ENCODE results near the gene FAM9B. TPM values are rescaled to one million over a fixed set of nuclear protein-coding genes. Genes with fewer than 3 reads are reported as not detected.

The FAM9B gene
- total RNA-seq (not detected), polyA plus RNA-seq (not detected)
- long read RNA-seq, donor 1 = 0 reads
- long read RNA-seq, donor 2 = 0 reads
- long read RNA-seq, donor 3 = 0 reads
- long read RNA-seq, donor 4 = 0 reads

- ATAC-seq = no peak
- 94% methylated on average over 11 of the region's 11 CpGs for WGBS
- no peaks in the 10 kb centered on the region for H3K9me3 ChIP-seq (ENCODE audit: control insufficient read depth, low read length)
- no peaks in the 10 kb centered on the region for H3K27me3 ChIP-seq (ENCODE audit: control insufficient read depth, insufficient read depth)
- no peak within 1 kb of the TSS for H3K4me3 ChIP-seq (ENCODE audit: low read length)
- no peaks in the 10 kb centered on the region for H3K4me1 ChIP-seq (ENCODE audit: control insufficient read depth, insufficient read depth, low read length)
- H3K27ac ChIP-seq (ENCODE audit: low read length) = no peak within 1 kb of the TSS
- intact Hi-C loops (cut with DNase I) = no loop called here
- DNase-seq = no peak
These were observed at the start of gene FAM9B for GRCh38 chrX:9033989-9034388. Gene FAM9B (minus strand): TSS chrX:9034127. CDS start chrX:9032986, 1,141 bp downstream.

GRCh38 chrX:9081271-9081670, 47.3 kb upstream of the FAM9B start:
- Histone ChIP-seq H3K4me3 (ENCODE audit: low read length) (no peak overlapping the region), H3K4me1 (ENCODE audit: control insufficient read depth, insufficient read depth, low read length) (no peaks in the 10 kb centered on the region), H3K27ac (ENCODE audit: low read length) (no peak overlapping the region), H3K9me3 (ENCODE audit: control insufficient read depth, low read length) (no peaks in the 10 kb centered on the region), H3K27me3 (ENCODE audit: control insufficient read depth, insufficient read depth) (no peaks in the 10 kb centered on the region)
- ATAC-seq (no peak), DNase-seq (no peak)
- 94% methylated on average over 2 of the region's 2 CpGs for WGBS
- intact Hi-C loops (cut with DNase I) = no loop called here

- no peaks in the 10 kb centered on the region for H3K27me3 ChIP-seq (ENCODE audit: control insufficient read depth, insufficient read depth)
- H3K4me1 ChIP-seq (ENCODE audit: control insufficient read depth, insufficient read depth, low read length) = no peaks in the 10 kb centered on the region
- H3K27ac ChIP-seq (ENCODE audit: low read length) = no peak overlapping the region
- intact Hi-C loops (cut with DNase I) = no loop called here
- WGBS = 75% methylated on average over 5 of the region's 5 CpGs
- no peaks in the 10 kb centered on the region for H3K9me3 ChIP-seq (ENCODE audit: control insufficient read depth, low read length)
- no peak overlapping the region for H3K4me3 ChIP-seq (ENCODE audit: low read length)
- ATAC-seq (no peak), DNase-seq (no peak)
These were observed 40.4 kb upstream of the FAM9B start for GRCh38 chrX:9074326-9074725.

GRCh38 chrX:9072281-9072680, 38.4 kb upstream of the FAM9B start:
- no peak overlapping the region for H3K4me3 ChIP-seq (ENCODE audit: low read length)
- no peak overlapping the region for H3K27ac ChIP-seq (ENCODE audit: low read length)
- ATAC-seq (no peak), DNase-seq (no peak)
- no peaks in the 10 kb centered on the region for H3K27me3 ChIP-seq (ENCODE audit: control insufficient read depth, insufficient read depth)
- 42% methylated on average over 5 of the region's 5 CpGs for WGBS
- H3K4me1 ChIP-seq (ENCODE audit: control insufficient read depth, insufficient read depth, low read length) = no peaks in the 10 kb centered on the region
- no peaks in the 10 kb centered on the region for H3K9me3 ChIP-seq (ENCODE audit: control insufficient read depth, low read length)
- intact Hi-C loops (cut with DNase I) = no loop called here

GRCh38 chrX:9071031-9071650, 37.2 kb upstream of the FAM9B start:
- intact Hi-C loops (cut with DNase I) = no loop called here
- whole genome bisulfite sequencing = 57% methylated on average over 4 of the region's 4 CpGs

GRCh38 chrX:9069573-9069972, 35.6 kb upstream of the FAM9B start:
- intact Hi-C loops (cut with DNase I) = no loop called here
- no peak for DNase-seq

More at GRCh38 chrX:9071031-9071650, 37.2 kb upstream of the FAM9B start:
- no peaks in the 10 kb centered on the region for H3K9me3 ChIP-seq (ENCODE audit: control insufficient read depth, low read length)
- H3K27ac ChIP-seq (ENCODE audit: low read length) = no peak overlapping the region
- no peak for DNase-seq
- H3K4me1 ChIP-seq (ENCODE audit: control insufficient read depth, insufficient read depth, low read length) = no peaks in the 10 kb centered on the region
- no peaks in the 10 kb centered on the region for H3K27me3 ChIP-seq (ENCODE audit: control insufficient read depth, insufficient read depth)
- ATAC-seq = peak in 1 of 2 donors; percentile 41
- no peak overlapping the region for H3K4me3 ChIP-seq (ENCODE audit: low read length)

GRCh38 chrX:9064694-9065093, 30.8 kb upstream of the FAM9B start:
- DNase-seq = no peak
- no peak for ATAC-seq

More at GRCh38 chrX:9069573-9069972, 35.6 kb upstream of the FAM9B start:
- Histone ChIP-seq H3K27ac (ENCODE audit: low read length) (no peak overlapping the region), H3K27me3 (ENCODE audit: control insufficient read depth, insufficient read depth) (no peaks in the 10 kb centered on the region), H3K4me1 (ENCODE audit: control insufficient read depth, insufficient read depth, low read length) (no peaks in the 10 kb centered on the region), H3K9me3 (ENCODE audit: control insufficient read depth, low read length) (no peaks in the 10 kb centered on the region), H3K4me3 (ENCODE audit: low read length) (no peak overlapping the region)
- ATAC-seq = no peak
- WGBS = 90% methylated on average over 5 of the region's 5 CpGs

GRCh38 chrX:9062641-9063040, 28.7 kb upstream of the FAM9B start:
- 15% methylated on average over 3 of the region's 3 CpGs for WGBS
- ATAC-seq (no peak), DNase-seq (no peak)
- no peaks in the 10 kb centered on the region for H3K9me3 ChIP-seq (ENCODE audit: control insufficient read depth, low read length)
- no peak overlapping the region for H3K27ac ChIP-seq (ENCODE audit: low read length)
- H3K4me1 ChIP-seq (ENCODE audit: control insufficient read depth, insufficient read depth, low read length) = no peaks in the 10 kb centered on the region
- intact Hi-C loops (cut with DNase I) = no loop called here
- no peaks in the 10 kb centered on the region for H3K27me3 ChIP-seq (ENCODE audit: control insufficient read depth, insufficient read depth)
- no peak overlapping the region for H3K4me3 ChIP-seq (ENCODE audit: low read length)

More at GRCh38 chrX:9064694-9065093, 30.8 kb upstream of the FAM9B start:
- no peak overlapping the region for H3K27ac ChIP-seq (ENCODE audit: low read length)
- H3K4me3 ChIP-seq (ENCODE audit: low read length) = no peak overlapping the region
- intact Hi-C loops (cut with DNase I) = no loop called here
- H3K27me3 ChIP-seq (ENCODE audit: control insufficient read depth, insufficient read depth) = no peaks in the 10 kb centered on the region
- H3K9me3 ChIP-seq (ENCODE audit: control insufficient read depth, low read length) = no peaks in the 10 kb centered on the region
- H3K4me1 ChIP-seq (ENCODE audit: control insufficient read depth, insufficient read depth, low read length) = no peaks in the 10 kb centered on the region

GRCh38 chrX:9055354-9055753, 21.4 kb upstream of the FAM9B start:
- intact Hi-C loops (cut with DNase I) = no loop called here
- Histone ChIP-seq H3K4me1 (ENCODE audit: control insufficient read depth, insufficient read depth, low read length) (no peaks in the 10 kb centered on the region), H3K9me3 (ENCODE audit: control insufficient read depth, low read length) (no peaks in the 10 kb centered on the region), H3K27me3 (ENCODE audit: control insufficient read depth, insufficient read depth) (no peaks in the 10 kb centered on the region), H3K4me3 (ENCODE audit: low read length) (no peak overlapping the region), H3K27ac (ENCODE audit: low read length) (no peak overlapping the region)
- WGBS = 71% methylated on average over 2 of the region's 2 CpGs
- ATAC-seq (no peak), DNase-seq (no peak)

- no peaks in the 10 kb centered on the region for H3K4me1 ChIP-seq (ENCODE audit: control insufficient read depth, insufficient read depth, low read length)
- ATAC-seq = no peak
- intact Hi-C loops (cut with DNase I) = no loop called here
- no peaks in the 10 kb centered on the region for H3K9me3 ChIP-seq (ENCODE audit: control insufficient read depth, low read length)
- DNase-seq = no peak
- no peak overlapping the region for H3K4me3 ChIP-seq (ENCODE audit: low read length)
- WGBS = 93% methylated on average over 3 of the region's 3 CpGs
- H3K27me3 ChIP-seq (ENCODE audit: control insufficient read depth, insufficient read depth) = no peaks in the 10 kb centered on the region
- H3K27ac ChIP-seq (ENCODE audit: low read length) = no peak overlapping the region
These were observed 18.2 kb upstream of the FAM9B start for GRCh38 chrX:9052081-9052480.

- no peak overlapping the region for H3K27ac ChIP-seq (ENCODE audit: low read length)
- no peaks in the 10 kb centered on the region for H3K4me1 ChIP-seq (ENCODE audit: control insufficient read depth, insufficient read depth, low read length)
- H3K9me3 ChIP-seq (ENCODE audit: control insufficient read depth, low read length) = no peaks in the 10 kb centered on the region
- intact Hi-C loops (cut with DNase I) = no loop called here
- H3K27me3 ChIP-seq (ENCODE audit: control insufficient read depth, insufficient read depth) = no peaks in the 10 kb centered on the region
- ATAC-seq = no peak
- DNase-seq = no peak
- 84% methylated on average over 3 of the region's 3 CpGs for WGBS
- no peak overlapping the region for H3K4me3 ChIP-seq (ENCODE audit: low read length)
These were observed 16.4 kb upstream of the FAM9B start for GRCh38 chrX:9050331-9050730.

- Histone ChIP-seq H3K9me3 (ENCODE audit: control insufficient read depth, low read length) (no peaks in the 10 kb centered on the region), H3K4me3 (ENCODE audit: low read length) (no peak overlapping the region), H3K27me3 (ENCODE audit: control insufficient read depth, insufficient read depth) (no peaks in the 10 kb centered on the region), H3K4me1 (ENCODE audit: control insufficient read depth, insufficient read depth, low read length) (no peaks in the 10 kb centered on the region), H3K27ac (ENCODE audit: low read length) (no peak overlapping the region)
- intact Hi-C loops (cut with DNase I) = no loop called here
- ATAC-seq (no peak), DNase-seq (no peak)
- 88% methylated on average over 1 of the region's 1 CpG for WGBS
These were observed 14.9 kb upstream of the FAM9B start for GRCh38 chrX:9048801-9049200.

Data from right cardiac atrium (tissue), 5 donors.